AG09309 (cell line): ENCODE results near the gene SASS6.

Experiments used
- DNase-seq: peaks from one replicate; pipeline ENCODE4 v3.0.0-alpha.2; 2010; ENCODE audit warnings: low read depth
- H3K4me3 ChIP-seq: 2 replicates; pipeline ENCODE4 v1.5.1; 2011; ENCODE audit warnings: mild to moderate bottlenecking, low read depth, low read length, moderate library complexity; ENCODE audit not compliant: control insufficient read depth
- TF ChIP-seq, protein P1 (sequence below): IDR thresholded peaks from 2 replicates; pipeline ENCODE4 v1.5.1; 2011; ENCODE audit warnings: mild to moderate bottlenecking, low read depth, low read length, inconsistent platforms; ENCODE audit not compliant: insufficient read depth, control insufficient read depth; ENCODE audit errors: missing control alignments

SASS6 gene

DNA sequence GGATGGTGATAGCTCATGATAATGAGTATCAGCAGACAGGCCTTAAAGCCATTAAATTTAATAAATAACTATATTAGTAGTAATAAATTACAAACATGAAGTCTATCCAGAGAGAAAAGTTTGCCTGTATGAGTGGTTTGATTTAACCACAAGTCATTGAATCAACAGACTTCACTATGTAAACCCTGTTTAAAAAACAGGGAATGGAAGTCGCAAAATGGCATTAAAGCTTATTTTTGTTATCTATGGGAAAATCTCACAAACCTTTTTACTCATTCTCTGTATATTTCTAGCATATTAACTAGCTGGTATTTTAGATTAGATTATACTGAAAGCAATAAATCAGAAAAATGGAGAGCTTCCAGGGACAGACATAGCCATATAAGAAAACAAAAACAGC lies 45.3 kb downstream of the SASS6 start:
- TF ChIP-seq, protein P1, sequence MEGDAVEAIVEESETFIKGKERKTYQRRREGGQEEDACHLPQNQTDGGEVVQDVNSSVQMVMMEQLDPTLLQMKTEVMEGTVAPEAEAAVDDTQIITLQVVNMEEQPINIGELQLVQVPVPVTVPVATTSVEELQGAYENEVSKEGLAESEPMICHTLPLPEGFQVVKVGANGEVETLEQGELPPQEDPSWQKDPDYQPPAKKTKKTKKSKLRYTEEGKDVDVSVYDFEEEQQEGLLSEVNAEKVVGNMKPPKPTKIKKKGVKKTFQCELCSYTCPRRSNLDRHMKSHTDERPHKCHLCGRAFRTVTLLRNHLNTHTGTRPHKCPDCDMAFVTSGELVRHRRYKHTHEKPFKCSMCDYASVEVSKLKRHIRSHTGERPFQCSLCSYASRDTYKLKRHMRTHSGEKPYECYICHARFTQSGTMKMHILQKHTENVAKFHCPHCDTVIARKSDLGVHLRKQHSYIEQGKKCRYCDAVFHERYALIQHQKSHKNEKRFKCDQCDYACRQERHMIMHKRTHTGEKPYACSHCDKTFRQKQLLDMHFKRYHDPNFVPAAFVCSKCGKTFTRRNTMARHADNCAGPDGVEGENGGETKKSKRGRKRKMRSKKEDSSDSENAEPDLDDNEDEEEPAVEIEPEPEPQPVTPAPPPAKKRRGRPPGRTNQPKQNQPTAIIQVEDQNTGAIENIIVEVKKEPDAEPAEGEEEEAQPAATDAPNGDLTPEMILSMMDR = no peak
- DNase-seq = peak; percentile 27
- no peak overlapping the region for H3K4me3 ChIP-seq

DNA sequence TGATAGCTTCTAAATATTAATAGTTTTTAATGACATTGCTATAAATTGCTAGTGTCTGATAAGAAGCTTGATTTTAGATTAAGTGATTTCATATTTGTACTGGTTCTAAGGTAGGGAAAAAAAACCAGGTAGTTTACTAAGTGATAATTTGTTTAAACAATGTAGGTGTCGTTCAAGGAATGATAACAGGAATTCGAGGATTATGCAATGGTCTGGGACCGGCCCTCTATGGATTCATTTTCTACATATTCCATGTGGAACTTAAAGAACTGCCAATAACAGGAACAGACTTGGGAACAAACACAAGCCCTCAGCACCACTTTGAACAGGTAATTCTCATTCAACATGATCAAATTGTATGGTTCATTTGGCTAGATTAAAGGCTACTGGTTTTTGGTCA lies 52.4 kb downstream of the SASS6 start:
- TF ChIP-seq, protein P1 = no peak
- no peak for DNase-seq
- no peak overlapping the region for H3K4me3 ChIP-seq

DNA sequence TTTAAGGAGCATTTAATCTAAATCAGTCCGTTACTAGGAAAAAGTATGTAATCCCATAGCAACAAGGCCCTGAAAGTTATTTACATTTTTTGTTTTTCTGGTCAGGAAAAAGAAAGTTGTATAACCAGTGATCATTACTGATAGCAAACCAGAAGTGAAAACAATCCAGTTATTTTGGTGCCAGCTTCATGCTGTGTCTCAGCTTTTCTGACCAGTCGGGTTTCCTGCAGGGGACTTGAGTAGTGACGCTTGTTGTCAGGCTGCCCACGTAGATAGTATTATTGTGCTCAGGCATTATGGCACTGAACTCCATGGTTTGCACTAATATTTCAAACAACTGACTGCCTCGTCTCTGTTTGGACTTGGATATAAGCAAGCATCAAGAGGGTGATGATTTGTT lies 55.2 kb downstream of the SASS6 start:
- TF ChIP-seq, protein P1 = no peak
- no peak for DNase-seq

DNA sequence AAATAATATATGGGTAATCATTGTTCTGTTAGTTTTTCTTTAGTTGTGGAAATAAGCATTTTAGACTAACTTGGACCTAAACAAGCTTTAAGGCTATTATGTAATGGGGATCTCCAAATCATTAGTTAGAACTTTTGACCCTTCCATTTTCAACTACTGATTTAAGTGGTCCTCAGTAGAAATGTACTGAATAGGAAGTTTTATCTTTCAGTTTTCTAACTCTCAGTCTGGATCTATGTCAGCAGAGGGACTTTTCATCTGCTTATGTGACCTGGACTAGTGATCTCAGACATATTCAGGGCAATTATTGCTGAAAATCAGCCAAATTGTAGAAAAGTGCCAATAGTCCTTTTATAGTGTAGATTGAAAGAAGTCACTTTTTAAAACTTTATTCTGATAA lies 56.0 kb downstream of the SASS6 start:
- no peak overlapping the region for H3K4me3 ChIP-seq
- no peak for DNase-seq
- TF ChIP-seq, protein P1 = no peak

More for the DNA sequence above, 55.2 kb downstream of the SASS6 start:
- H3K4me3 ChIP-seq = no peak overlapping the region

DNA sequence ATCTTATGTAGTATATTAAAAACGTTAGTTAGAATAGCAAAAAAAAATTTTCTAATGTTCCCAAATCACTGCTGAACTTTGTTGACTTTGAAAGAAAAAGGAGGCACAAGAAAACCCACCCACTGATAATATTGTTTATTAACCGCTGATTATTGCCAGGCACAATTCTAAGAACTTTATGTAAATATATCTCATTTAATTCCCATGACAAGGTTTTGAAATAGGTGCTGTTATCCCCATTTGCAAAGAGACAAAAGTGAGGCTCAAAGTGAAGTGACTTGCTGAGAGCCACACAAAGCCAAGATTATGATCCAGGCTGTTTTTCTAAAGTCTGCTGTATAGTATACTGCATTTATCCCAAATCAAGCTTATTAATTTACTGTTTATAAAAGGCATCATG lies 56.4 kb downstream of the SASS6 start:
- TF ChIP-seq, protein P1 = no peak
- no peak overlapping the region for H3K4me3 ChIP-seq

DNA sequence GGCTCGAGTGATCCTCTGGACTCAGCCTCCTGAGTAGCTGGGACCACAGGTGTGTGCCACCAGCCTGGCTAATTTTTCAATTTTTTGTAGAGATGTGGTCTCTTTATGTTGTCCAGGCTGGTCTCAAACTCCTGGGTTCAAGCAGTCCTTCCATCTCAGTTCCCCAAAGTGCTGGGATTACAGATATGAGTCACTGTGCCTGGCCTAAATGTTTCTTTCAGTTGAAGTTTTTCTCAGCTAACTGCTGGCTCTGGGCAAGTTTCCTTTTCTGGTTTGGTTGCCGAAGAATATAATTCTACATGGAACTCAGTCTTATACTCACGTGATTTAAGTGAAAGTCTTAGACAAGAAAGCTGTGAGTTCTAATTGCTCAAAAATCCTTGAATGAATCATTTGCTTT lies 57.0 kb downstream of the SASS6 start:
- no peak overlapping the region for H3K4me3 ChIP-seq
- TF ChIP-seq, protein P1 = no peak
- no peak for DNase-seq

More for the DNA sequence above, 56.4 kb downstream of the SASS6 start:
- no peak for DNase-seq

DNA sequence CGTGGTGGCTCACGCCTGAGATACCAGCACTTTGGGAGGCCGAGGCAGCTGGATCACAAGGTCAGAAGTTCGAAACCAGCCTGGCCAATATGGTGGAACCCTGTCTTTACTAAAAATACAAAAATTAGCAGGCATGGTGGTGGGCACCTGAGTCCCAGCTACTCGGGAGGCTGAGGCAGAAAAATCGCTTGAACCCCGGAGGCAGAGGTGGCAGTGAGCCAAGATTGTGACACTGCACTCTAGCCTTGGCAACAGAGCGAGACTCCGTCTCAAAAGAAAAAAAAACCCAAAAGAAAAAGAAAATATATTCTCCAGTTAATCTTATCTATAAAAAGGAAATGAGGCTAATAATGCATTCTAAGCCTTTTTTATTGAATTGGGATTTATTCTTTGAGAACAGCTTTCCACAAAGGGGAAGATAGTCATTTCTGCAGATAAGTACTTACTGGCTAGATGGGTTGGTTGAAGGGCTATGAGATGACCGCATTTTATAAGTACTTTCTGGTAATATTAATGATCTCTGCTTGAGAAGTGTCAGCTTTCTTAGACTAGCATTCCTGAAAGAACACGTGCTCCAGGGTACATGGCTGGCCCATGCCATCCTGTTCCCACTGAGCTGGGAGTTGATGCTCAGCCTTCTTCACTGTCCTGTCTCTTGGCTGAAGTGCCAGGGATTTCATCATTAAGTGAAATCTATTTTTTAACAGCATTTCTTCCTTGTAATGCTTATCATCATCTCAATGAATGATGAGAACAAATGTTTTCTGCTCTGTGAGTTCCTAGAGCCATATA lies 57.9 kb downstream of the SASS6 start:
- TF ChIP-seq, protein P1 = no peak
- DNase-seq = no peak
- H3K4me3 ChIP-seq = no peak overlapping the region
